Endothelial cell of umbilical vein (primary cell): ENCODE measurements around the gene EML1. TPM values are rescaled to one million over a fixed set of nuclear protein-coding genes. Genes with fewer than 3 reads are reported as not detected.

ENCODE experiments used
- BruUV-seq: library from RNA; stranded (reverse); fragments of 400-500 nt; replicated peaks from 2 replicates; lab custom pipeline; 2021; lab: Mats Ljungman, UMichigan
- CTCF ChIA-PET: fragments of 300-600, 350-600 bp; sonication (Branson Sonifier 250); formaldehyde crosslinking; loops from one replicate; lab custom pipeline; 2021; ENCODE audit warnings: antibody characterized with exemption, inconsistent platforms; lab: Charles Lee
- POLR2A ChIA-PET: fragments of 300-600, 350-600 bp; sonication (Branson Sonifier 250); formaldehyde crosslinking; loops from one replicate; lab custom pipeline; 2021; ENCODE audit warnings: antibody characterized with exemption, inconsistent platforms; lab: Charles Lee
- DNase-seq: peaks from one replicate; pipeline ENCODE4 v3.0.0-alpha.2; 2011; ENCODE audit warnings: low read depth, low spot score
- FAIRE-seq: peaks from 2 replicates; lab custom pipeline; 2011; peaks lifted over from hg19 to GRCh38; lab: Jason Lieb, UNC
- H2AFZ ChIP-seq: 2 replicates; pipeline ENCODE4 v1.6.0; 2012; ENCODE audit warnings: low read depth, low read length, control low read depth, inconsistent platforms
- H3K27ac ChIP-seq: 2 replicates; pipeline ENCODE4 v1.5.1; 2011; ENCODE audit warnings: low read depth, mild to moderate bottlenecking, control low read depth, low read length, moderate library complexity; ENCODE audit not compliant: insufficient read depth
- H3K27me3 ChIP-seq, 2 experiments: 2 replicates each; pipeline versions ENCODE4 v1.6.0 to v1.6.1; 2011; ENCODE audit warnings: low read length in 2 of 2, mixed read lengths in 1 of 2; ENCODE audit not compliant: control insufficient read depth in 2 of 2, insufficient read depth in 2 of 2
- H3K36me3 ChIP-seq, 2 experiments: 2 replicates in 1 of 2; 3 replicates in 1 of 2; pipeline ENCODE4 v1.5.1; 2011; ENCODE audit warnings: low read length in 2 of 2, mild to moderate bottlenecking in 1 of 2, moderate library complexity in 1 of 2; ENCODE audit not compliant: control insufficient read depth in 2 of 2, insufficient read depth in 2 of 2; ENCODE audit errors: extremely low read depth in 1 of 2
- H3K4me1 ChIP-seq: 3 replicates; pipeline ENCODE4 v1.5.1; 2011; ENCODE audit warnings: mild to moderate bottlenecking, low read length; ENCODE audit not compliant: control insufficient read depth, insufficient read depth; ENCODE audit errors: extremely low read depth
- H3K4me2 ChIP-seq: 2 replicates; pipeline ENCODE4 v1.6.1; 2011; ENCODE audit warnings: low read length, control low read depth, mixed read lengths; ENCODE audit not compliant: insufficient read depth
- H3K4me3 ChIP-seq, 3 experiments: fragments of 200-600 bp in 1 of 3; sonication (generic), shearing (Covaris generic) in 1 of 3; replicated peaks in 1 of 3; 2 replicates each; pipeline ENCODE4 v1.5.1; 2011 to 2016; ENCODE audit warnings: control low read depth in 3 of 3, low read length in 3 of 3, mild to moderate bottlenecking in 2 of 3, inconsistent platforms in 1 of 3, low read depth in 1 of 3, moderate library complexity in 1 of 3; ENCODE audit not compliant: insufficient read depth in 1 of 3
- H3K79me2 ChIP-seq: 2 replicates; pipeline ENCODE4 v1.6.0; 2012; ENCODE audit warnings: low read length, inconsistent platforms; ENCODE audit not compliant: control insufficient read depth, insufficient read depth
- H3K9ac ChIP-seq: replicated peaks from 2 replicates; pipeline ENCODE3; 2011; ENCODE audit warnings: low read length, control low read depth; ENCODE audit not compliant: insufficient read depth; ENCODE audit errors: extremely low read depth
- H3K9me1 ChIP-seq: replicated peaks from 3 replicates; pipeline ENCODE4 v1.6.0; 2011; ENCODE audit warnings: mild to moderate bottlenecking, low read length; ENCODE audit not compliant: control insufficient read depth, insufficient read depth; ENCODE audit errors: extremely low read depth
- H3K9me3 ChIP-seq: replicated peaks from 2 replicates; pipeline ENCODE4 v1.5.1; 2012; ENCODE audit warnings: low read length, inconsistent platforms; ENCODE audit not compliant: control insufficient read depth, insufficient read depth
- H4K20me1 ChIP-seq: replicated peaks from 2 replicates; pipeline ENCODE3; 2011; ENCODE audit warnings: mild to moderate bottlenecking, low read length; ENCODE audit not compliant: control insufficient read depth, insufficient read depth; ENCODE audit errors: extremely low read depth
- EZH2 ChIP-seq: IDR thresholded peaks from 2 replicates; pipeline ENCODE4 v1.6.1; 2012; ENCODE audit warnings: borderline replicate concordance, low read depth, mild to moderate bottlenecking, moderate library complexity, low read length, inconsistent platforms; ENCODE audit not compliant: severe bottlenecking
- FOS ChIP-seq: IDR thresholded peaks from 2 replicates; pipeline ENCODE4 v1.6.1; 2011; ENCODE audit warnings: mild to moderate bottlenecking, low read length, moderate library complexity, borderline replicate concordance; ENCODE audit not compliant: insufficient read depth
- GATA2 ChIP-seq: IDR thresholded peaks from 2 replicates; pipeline ENCODE4 v1.7.0; 2011; ENCODE audit warnings: low read depth, mild to moderate bottlenecking, moderate library complexity, mixed read lengths, low read length; ENCODE audit not compliant: insufficient read length, insufficient read depth
- JUN ChIP-seq: IDR thresholded peaks from 2 replicates; pipeline ENCODE4 v1.6.1; 2011; ENCODE audit warnings: borderline replicate concordance, low read depth; ENCODE audit not compliant: insufficient read length, insufficient read depth
- MYC ChIP-seq: IDR thresholded peaks from one replicate; pipeline ENCODE4 v1.6.1; 2011; ENCODE audit warnings: mild to moderate bottlenecking, low read depth, low read length
- POLR2A ChIP-seq: IDR thresholded peaks from 2 replicates; pipeline ENCODE4 v1.6.1; 2012; ENCODE audit warnings: low read depth, mild to moderate bottlenecking, control low read depth, low read length
- POLR2AphosphoS5 ChIP-seq: IDR thresholded peaks from 2 replicates; pipeline ENCODE4 v1.6.1; 2012; ENCODE audit warnings: low read depth, mild to moderate bottlenecking, control low read depth, low read length, moderate library complexity; ENCODE audit not compliant: insufficient read depth
- dilution Hi-C: fragments of 300-500 bp; cut with MboI; formaldehyde crosslinking; loops from one replicate; pipeline ENCODE4 v1.15.0; 2019; ENCODE audit warnings: low sequenced_read_pairs; ENCODE audit not compliant: extremely low pct_ligation_motif_present
- intact Hi-C: fragments of 100-400 bp; cut with micrococcal nuclease; formaldehyde crosslinking; loops from one replicate; pipeline ENCODE4 v1.10.0; 2022
- polyA plus RNA-seq, 4 experiments: library from polyadenylated mRNA; depleted of rRNA in 3 of 4; stranded (reverse) in 3 of 4; unstranded in 1 of 4; fragments of >200 nt; gene quantifications; 2 replicates each; pipeline versions ENCODE4 v1.2.1 to v1.2.3, GENCODE V29; 2011 to 2012; ENCODE audit warnings: missing spikeins in 1 of 4
- total RNA-seq: library from RNA; stranded (reverse); gene quantifications from 2 replicates; pipeline ENCODE4 v1.2.3, GENCODE V29; 2021
- TF ChIP-seq, protein P1 (sequence below), 2 donors: IDR thresholded peaks; 1 replicate in 1 of 2; 2 replicates in 1 of 2; pipeline ENCODE4 v1.5.1; 2011; ENCODE audit warnings: low read length in 2 of 2, mild to moderate bottlenecking in 2 of 2, moderate library complexity in 2 of 2, control low read depth in 1 of 2, inconsistent platforms in 1 of 2, low read depth in 1 of 2; ENCODE audit not compliant: insufficient read depth in 1 of 2; ENCODE audit errors: extremely low read depth in 1 of 2
- TF ChIP-seq, protein P2 (sequence below): IDR thresholded peaks from 2 replicates; pipeline ENCODE4 v1.6.1; 2011; ENCODE audit not compliant: insufficient read depth, insufficient read length

Gene EML1
- total and polyA plus RNA-seq, 2 donors (not counting 3 experiments of a cell fraction or from before 2014, with no cell fraction given): 22.9 to 33.0 TPM

DNA sequence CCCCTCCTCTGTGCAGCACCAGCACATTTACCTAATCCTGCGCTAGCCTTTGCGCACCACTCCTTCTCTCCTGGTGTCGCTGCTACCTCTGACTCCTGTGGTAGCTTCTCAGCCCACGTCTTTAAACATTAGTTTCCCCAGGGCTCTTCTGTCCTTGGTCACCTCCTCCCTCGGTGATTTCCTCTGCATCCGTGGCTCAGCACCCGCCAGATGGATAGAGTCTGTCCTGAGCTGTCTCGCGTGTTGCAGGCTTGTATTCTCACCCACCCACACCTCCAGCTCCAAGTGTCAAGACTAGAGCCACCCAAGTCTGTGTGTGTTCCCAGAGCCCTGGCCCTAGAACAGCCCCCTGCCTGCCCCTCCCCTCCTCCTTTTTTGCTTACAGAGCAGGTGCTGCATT, 83.2 kb downstream of the EML1 start:
- no peak overlapping the region for H3K4me2 ChIP-seq
- ChIA-PET CTCF (interaction anchor here (1.2 to 3.8 kb wide), 2 partner anchors 23 to 146 kb away, joined by 4 to 17 read pairs; no protein-coding TSS in a partner anchor), POLR2A (no interaction called here)
- FAIRE-seq: no peak
- H4K20me1 ChIP-seq: no peaks in the 10 kb centered on the region
- no TSS peak for BruUV-seq
- TF ChIP-seq, protein P1, sequence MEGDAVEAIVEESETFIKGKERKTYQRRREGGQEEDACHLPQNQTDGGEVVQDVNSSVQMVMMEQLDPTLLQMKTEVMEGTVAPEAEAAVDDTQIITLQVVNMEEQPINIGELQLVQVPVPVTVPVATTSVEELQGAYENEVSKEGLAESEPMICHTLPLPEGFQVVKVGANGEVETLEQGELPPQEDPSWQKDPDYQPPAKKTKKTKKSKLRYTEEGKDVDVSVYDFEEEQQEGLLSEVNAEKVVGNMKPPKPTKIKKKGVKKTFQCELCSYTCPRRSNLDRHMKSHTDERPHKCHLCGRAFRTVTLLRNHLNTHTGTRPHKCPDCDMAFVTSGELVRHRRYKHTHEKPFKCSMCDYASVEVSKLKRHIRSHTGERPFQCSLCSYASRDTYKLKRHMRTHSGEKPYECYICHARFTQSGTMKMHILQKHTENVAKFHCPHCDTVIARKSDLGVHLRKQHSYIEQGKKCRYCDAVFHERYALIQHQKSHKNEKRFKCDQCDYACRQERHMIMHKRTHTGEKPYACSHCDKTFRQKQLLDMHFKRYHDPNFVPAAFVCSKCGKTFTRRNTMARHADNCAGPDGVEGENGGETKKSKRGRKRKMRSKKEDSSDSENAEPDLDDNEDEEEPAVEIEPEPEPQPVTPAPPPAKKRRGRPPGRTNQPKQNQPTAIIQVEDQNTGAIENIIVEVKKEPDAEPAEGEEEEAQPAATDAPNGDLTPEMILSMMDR (IDR thresholded peaks at IDR 0.05; ENCODE audit: extremely low read depth in 1 of 2, insufficient read depth in 1 of 2, low read depth in 1 of 2, low read length in 2 of 2): no peak
- TF ChIP-seq, protein P2, sequence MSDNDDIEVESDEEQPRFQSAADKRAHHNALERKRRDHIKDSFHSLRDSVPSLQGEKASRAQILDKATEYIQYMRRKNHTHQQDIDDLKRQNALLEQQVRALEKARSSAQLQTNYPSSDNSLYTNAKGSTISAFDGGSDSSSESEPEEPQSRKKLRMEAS: no peak
- TF ChIP-seq POLR2AphosphoS5 (no peak), GATA2 (no peak), EZH2 (no peak), FOS (no peak), POLR2A (no peak), JUN (no peak), MYC (no peak)
- no peak for DNase-seq
- no peak overlapping the region for H3K9ac ChIP-seq
- H3K79me2 ChIP-seq: no peaks in the 10 kb centered on the region
- no peak overlapping the region for H3K4me3 ChIP-seq
- no peaks in the 10 kb centered on the region for H3K9me3 ChIP-seq
- H3K4me1 ChIP-seq: no peaks in the 10 kb centered on the region
- H3K9me1 ChIP-seq: no peaks in the 10 kb centered on the region
- H3K36me3 ChIP-seq: peaks cover 0 to 4% of the 10 kb centered on the region in 2 experiments
- no peaks in the 10 kb centered on the region for H3K27me3 ChIP-seq
- H3K27ac ChIP-seq: no peak overlapping the region
- H2AFZ ChIP-seq: no peak overlapping the region
- intact Hi-C loops (no loop called here), dilution Hi-C loops (no loop called here)
